H1 (cell line): Measurements from ENCODE around the gene ZNF773. TPM values are rescaled to one million over a fixed set of nuclear protein-coding genes. Genes with fewer than 3 reads are reported as not detected.
"Not testable (repeated sequence)": the region's sequence is repeated elsewhere in the genome, so short reads cannot be mapped to it uniquely, and the experiment has no call there.

Source experiments
- CTCF ChIA-PET: fragments of 300-600 bp; sonication (Branson Sonifier 250); formaldehyde crosslinking; loops from one replicate; lab custom pipeline; 2021; ENCODE audit not compliant: partially characterized antibody; lab: Charles Lee
- POLR2A ChIA-PET: fragments of 300-600 bp; sonication (Branson Sonifier 250); formaldehyde crosslinking; loops from one replicate; lab custom pipeline; 2021; ENCODE audit warnings: inconsistent platforms; ENCODE audit not compliant: partially characterized antibody; lab: Charles Lee
- DNase-seq, 2 experiments: peaks; one replicate each; pipeline versions ENCODE4 v3.0.0 to v3.0.0-alpha.2; 2010 to 2022; ENCODE audit warnings: low spot score in 2 of 2, low read depth in 1 of 2, mixed read lengths in 1 of 2
- FAIRE-seq: peaks from 2 replicates; lab custom pipeline; 2011; peaks lifted over from hg19 to GRCh38; lab: Jason Lieb, UNC
- H2AFZ ChIP-seq: 2 replicates; pipeline ENCODE4 v1.8.1; 2012; ENCODE audit warnings: low read length, inconsistent platforms
- H2AK5ac ChIP-seq: 2 replicates; pipeline ENCODE4 v1.6.1; 2013; ENCODE audit warnings: low read depth, low read length
- H2BK120ac ChIP-seq: replicated peaks from 2 replicates; pipeline ENCODE3; 2013; ENCODE audit warnings: low read depth, low read length, inconsistent platforms
- H2BK12ac ChIP-seq: 2 replicates; pipeline ENCODE4 v1.6.1; 2013; ENCODE audit warnings: low read depth, low read length
- H2BK15ac ChIP-seq: 2 replicates; pipeline ENCODE4 v1.6.1; 2013; ENCODE audit warnings: low read length
- H2BK20ac ChIP-seq: 2 replicates; pipeline ENCODE4 v1.6.1; 2013; ENCODE audit warnings: low read length
- H2BK5ac ChIP-seq: 2 replicates; pipeline ENCODE4 v1.6.1; 2013; ENCODE audit warnings: low read depth, low read length
- H3K14ac ChIP-seq: 2 replicates; pipeline ENCODE4 v1.6.1; 2013; ENCODE audit warnings: inconsistent platforms; ENCODE audit not compliant: insufficient read length
- H3K18ac ChIP-seq: 2 replicates; pipeline ENCODE4 v1.6.1; 2013; ENCODE audit warnings: low read length; ENCODE audit errors: extremely low read depth
- H3K23ac ChIP-seq: 2 replicates; pipeline ENCODE4 v1.6.1; 2013; ENCODE audit warnings: inconsistent platforms; ENCODE audit not compliant: insufficient read length
- H3K23me2 ChIP-seq: 2 replicates; pipeline ENCODE4 v1.6.1; 2013; ENCODE audit warnings: low read depth, low read length
- H3K27ac ChIP-seq: 2 replicates; pipeline ENCODE4 v1.6.1; 2011; ENCODE audit warnings: low read depth, low read length, inconsistent platforms
- H3K27me3 ChIP-seq, 4 experiments: replicated peaks in 1 of 4; 1 replicate in 1 of 4; 2 replicates in 3 of 4; pipeline versions ENCODE4 v1.6.1 to v1.8.1; 2011 to 2013; ENCODE audit warnings: low read length in 3 of 4, mild to moderate bottlenecking in 3 of 4, inconsistent platforms in 2 of 4, mixed read lengths in 2 of 4, moderate library complexity in 1 of 4; ENCODE audit not compliant: control insufficient read depth in 3 of 4, insufficient read depth in 3 of 4; ENCODE audit errors: extremely low read depth in 1 of 4
- H3K36me3 ChIP-seq, 4 experiments: 2 replicates each; pipeline versions ENCODE4 v1.6.1 to v1.8.1; 2011 to 2013; ENCODE audit warnings: mild to moderate bottlenecking in 4 of 4, low read length in 3 of 4, moderate library complexity in 2 of 4, control low read depth in 1 of 4, inconsistent platforms in 1 of 4; ENCODE audit not compliant: insufficient read depth in 4 of 4, control insufficient read depth in 2 of 4
- H3K4ac ChIP-seq: replicated peaks from 2 replicates; pipeline ENCODE3; 2013; ENCODE audit warnings: low read length, low read depth, mixed read lengths, inconsistent platforms; ENCODE audit not compliant: insufficient read length
- H3K4me1 ChIP-seq, 4 experiments: replicated peaks in 1 of 4; 1 replicate in 1 of 4; 2 replicates in 3 of 4; pipeline versions ENCODE4 v1.6.1 to v1.8.1; 2011 to 2013; ENCODE audit warnings: low read length in 3 of 4, inconsistent platforms in 2 of 4, mixed read lengths in 1 of 4; ENCODE audit not compliant: insufficient read depth in 4 of 4, control insufficient read depth in 3 of 4
- H3K4me2 ChIP-seq, 2 experiments: 2 replicates each; pipeline versions ENCODE4 v1.6.1 to v1.8.1; 2011 to 2013; ENCODE audit warnings: low read depth in 2 of 2, low read length in 2 of 2, control low read depth in 1 of 2, inconsistent platforms in 1 of 2, mild to moderate bottlenecking in 1 of 2; ENCODE audit not compliant: insufficient read depth in 1 of 2
- H3K4me3 ChIP-seq, 4 experiments: fragments of 200-600, 300-600 bp in 1 of 4; sonication (generic), shearing (Covaris generic), sonication (Bioruptor Twin) in 1 of 4; 2 replicates each; pipeline versions ENCODE4 v1.5.1 to v1.8.1; 2011 to 2016; ENCODE audit warnings: low read length in 4 of 4, low read depth in 3 of 4, control low read depth in 2 of 4, inconsistent platforms in 2 of 4, mild to moderate bottlenecking in 2 of 4, mixed read lengths in 1 of 4, moderate library complexity in 1 of 4; ENCODE audit not compliant: insufficient read depth in 2 of 4; ENCODE audit errors: extremely low read depth in 1 of 4
- H3K56ac ChIP-seq: replicated peaks from 2 replicates; pipeline ENCODE3; 2013; ENCODE audit warnings: low read depth, mild to moderate bottlenecking, mixed read lengths, low read length, inconsistent platforms; ENCODE audit not compliant: insufficient read length
- H3K79me1 ChIP-seq: 2 replicates; pipeline ENCODE4 v1.6.1; 2013; ENCODE audit warnings: low read depth, low read length, control low read depth
- H3K79me2 ChIP-seq, 2 experiments: 2 replicates each; pipeline versions ENCODE4 v1.6.1 to v1.8.1; 2012 to 2013; ENCODE audit warnings: low read length in 2 of 2, mild to moderate bottlenecking in 2 of 2, inconsistent platforms in 1 of 2; ENCODE audit not compliant: insufficient read depth in 2 of 2, control insufficient read depth in 1 of 2
- H3K9ac ChIP-seq, 4 experiments: replicated peaks in 1 of 4; 1 replicate in 1 of 4; 2 replicates in 3 of 4; pipeline versions ENCODE4 v1.6.1 to v1.8.1; 2011 to 2013; ENCODE audit warnings: low read depth in 3 of 4, low read length in 3 of 4, control low read depth in 2 of 4, mild to moderate bottlenecking in 2 of 4, moderate library complexity in 2 of 4, inconsistent platforms in 1 of 4; ENCODE audit errors: extremely low read depth in 1 of 4
- H3K9me3 ChIP-seq, 2 experiments: 2 replicates each; pipeline versions ENCODE4 v1.6.1 to v1.8.1; 2012 to 2013; ENCODE audit warnings: mild to moderate bottlenecking in 2 of 2, moderate library complexity in 2 of 2, control low read depth in 1 of 2, inconsistent platforms in 1 of 2, low read depth in 1 of 2, low read length in 1 of 2, mixed read lengths in 1 of 2; ENCODE audit not compliant: insufficient read depth in 2 of 2
- H4K20me1 ChIP-seq, 2 experiments: replicated peaks in 1 of 2; 2 replicates each; pipeline versions ENCODE3 to v1.8.1; 2011 to 2013; ENCODE audit warnings: inconsistent platforms in 2 of 2, low read length in 2 of 2, mild to moderate bottlenecking in 1 of 2; ENCODE audit not compliant: insufficient read depth in 2 of 2, control insufficient read depth in 1 of 2
- H4K5ac ChIP-seq: 2 replicates; pipeline ENCODE4 v1.6.1; 2013; ENCODE audit warnings: low read length, low read depth, mixed read lengths, inconsistent platforms; ENCODE audit not compliant: insufficient read length
- H4K8ac ChIP-seq: 2 replicates; pipeline ENCODE4 v1.8.0; 2013; ENCODE audit warnings: mild to moderate bottlenecking, moderate library complexity, low read length, inconsistent platforms; ENCODE audit not compliant: insufficient read depth; ENCODE audit errors: extremely low read depth
- H4K91ac ChIP-seq: replicated peaks from 2 replicates; pipeline ENCODE3; 2013; ENCODE audit warnings: low read length, mixed read lengths, inconsistent platforms; ENCODE audit not compliant: insufficient read length
- CEBPB ChIP-seq: IDR thresholded peaks from 2 replicates; pipeline ENCODE4 v1.6.1; 2012; ENCODE audit warnings: low read depth, low read length
- ZNF274 ChIP-seq: IDR thresholded peaks from 2 replicates; pipeline ENCODE4 v1.7.0; 2012; ENCODE audit warnings: low read length, borderline replicate concordance; ENCODE audit errors: extremely low read depth
- WGBS, 2 experiments: shearing (Covaris generic) in 1 of 2; methylation state at CpG; one replicate each; pipeline versions ENCODE4 v1.1.6 to v1.1.7; 2013 to 2015; ENCODE audit warnings: low lambda C conversion rate in 2 of 2, mixed read lengths in 2 of 2, inconsistent platforms in 1 of 2, low coverage in 1 of 2, missing lambda C conversion rate in 1 of 2; ENCODE audit not compliant: insufficient replicate concordance in 2 of 2, insufficient coverage in 1 of 2, insufficient read length in 1 of 2; ENCODE audit errors: extremely low coverage in 1 of 2, missing lambda C conversion rate in 1 of 2; 5-methylcytosine and 5-hydroxymethylcytosine counted together
- polyA plus RNA-seq, 7 experiments: library from polyadenylated mRNA; depleted of rRNA in 3 of 7; stranded (reverse) in 5 of 7; unstranded in 2 of 7; fragments of >200 nt in 5 of 7; fragments of 200-250 nt in 2 of 7; gene quantifications; 1 replicate in 5 of 7; 2 replicates in 1 of 7; 4 replicates in 1 of 7; pipeline versions ENCODE4 v1.2.1 to v1.2.3, GENCODE V29; 2011 to 2013; ENCODE audit warnings: missing spikeins in 2 of 7, mixed read lengths in 2 of 7
- total RNA-seq: library from RNA; stranded (reverse); fragmentation: NEBNext Ultra II Directional; extraction: Animal tissue kit (Norgen Biotek cat#: 25700); gene quantifications from 2 replicates; pipeline ENCODE4 v1.2.1, GENCODE V29; 2021

The ZNF773 gene
- total and polyA plus RNA-seq, 2 of the 8 experiments (the other 6 are each of a cell fraction or from before 2014, with no cell fraction given): 4.2 to 8.3 TPM

DNA sequence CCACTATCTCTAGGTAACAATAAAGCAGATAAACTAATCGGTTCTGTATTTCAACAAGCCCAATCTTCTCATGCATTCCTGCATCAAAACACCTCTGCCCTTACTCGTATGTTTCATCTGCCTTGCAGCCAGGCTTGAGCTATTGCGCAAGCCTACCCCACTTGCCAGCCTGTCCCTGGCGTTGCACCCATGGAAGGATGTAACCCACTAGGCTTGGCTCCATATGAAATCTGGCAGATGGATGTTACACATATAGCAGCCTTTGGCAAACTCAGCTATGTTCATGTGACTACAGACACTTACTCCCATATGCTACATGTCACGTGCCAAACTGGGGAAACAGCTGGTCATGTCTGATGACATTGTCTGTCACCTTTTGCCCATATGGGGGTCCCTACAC, 15.5 kb downstream of the ZNF773 start:
- FAIRE-seq: no peak

DNA sequence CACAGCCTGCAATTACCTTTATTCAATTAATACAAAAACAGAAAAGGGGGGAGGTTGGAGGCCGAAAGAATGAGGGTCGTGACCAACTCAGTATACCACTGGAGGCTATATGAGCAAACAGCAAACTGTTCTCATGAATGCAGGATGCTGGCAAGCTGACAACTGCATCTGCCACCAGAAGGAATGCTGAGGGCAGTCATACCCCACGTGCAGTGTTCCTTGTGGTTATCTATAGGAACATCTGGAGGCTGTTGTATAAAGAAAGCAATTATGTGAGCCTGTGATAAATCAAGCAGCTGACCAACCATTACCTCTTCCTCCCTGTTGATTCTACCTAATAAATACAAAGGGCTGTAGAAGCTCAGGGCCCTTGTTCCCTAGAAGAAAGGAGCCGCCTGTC, 18.3 kb downstream of the ZNF773 start:
- H3K14ac ChIP-seq, H3K36me3 ChIP-seq, H2BK15ac ChIP-seq, FAIRE-seq, H3K79me2 ChIP-seq, H2AFZ ChIP-seq, H2BK12ac ChIP-seq, H3K4me3 ChIP-seq, H3K4me1 ChIP-seq, H2AK5ac ChIP-seq, H2BK5ac ChIP-seq, H3K4me2 ChIP-seq, H4K91ac ChIP-seq, H4K8ac ChIP-seq, H3K23ac ChIP-seq, H2BK120ac ChIP-seq, H3K79me1 ChIP-seq, H2BK20ac ChIP-seq, H4K5ac ChIP-seq, H3K27me3 ChIP-seq, DNase-seq, H3K23me2 ChIP-seq, H4K20me1 ChIP-seq, H3K4ac ChIP-seq, H3K56ac ChIP-seq, H3K27ac ChIP-seq, H3K18ac ChIP-seq, H3K9ac ChIP-seq: not testable (repeated sequence)
- WGBS, 2 experiments: 95% methylated on average over 4 of the region's 4 CpGs; no CpG with 5 or more reads in 1 of the 2 experiments
- POLR2A ChIA-PET: interaction anchor here (0.6 kb wide), 1 partner anchor 413 kb away, joined by 4 read pairs; no protein-coding TSS in a partner anchor
- peaks cover 5 to 14% of the 10 kb centered on the region in 2 experiments for H3K9me3 ChIP-seq
- CTCF ChIA-PET: interaction anchor here (0.7 kb wide), 1 partner anchor 96 kb away, joined by 3 read pairs; no protein-coding TSS in a partner anchor

More for the DNA sequence above, 15.5 kb downstream of the ZNF773 start:
- Histone ChIP-seq H2BK20ac (no peak overlapping the region), H3K4me1 (no peaks in the 10 kb centered on the region), H3K4ac (no peak overlapping the region), H4K5ac (no peak overlapping the region), H2BK5ac (no peak overlapping the region), H3K4me3 (no peak overlapping the region), H3K56ac (no peak overlapping the region), H2AFZ (no peak overlapping the region), H3K4me2 (no peak overlapping the region), H2AK5ac (no peak overlapping the region), H3K36me3 (peaks cover 0 to 10% (median 2%) of the 10 kb centered on the region in 4 experiments; a peak in 3 of 8 replicates), H4K8ac (no peak overlapping the region), H4K20me1 (no peaks in the 10 kb centered on the region), H3K23me2 (no peaks in the 10 kb centered on the region), H3K79me2 (no peaks in the 10 kb centered on the region), H3K27me3 (no peaks in the 10 kb centered on the region), H3K18ac (no peak overlapping the region), H4K91ac (no peak overlapping the region), H3K27ac (no peak overlapping the region), H2BK12ac (no peak overlapping the region), H2BK120ac (no peak overlapping the region), H3K9me3 (peaks cover 15 to 22% of the 10 kb centered on the region in 2 experiments), H2BK15ac (no peak overlapping the region), H3K79me1 (no peaks in the 10 kb centered on the region), H3K23ac (no peak overlapping the region), H3K14ac (no peak overlapping the region), H3K9ac (no peak overlapping the region)
- 91% methylated on average over 5 of the region's 5 CpGs; no CpG with 5 or more reads in 1 of the 2 experiments for WGBS, 2 experiments
- peak; percentile 50; the same call in 1 of the 2 replicates for TF ChIP-seq CEBPB
- TF ChIP-seq ZNF274: no peak
- ChIA-PET CTCF (no interaction called here), POLR2A (interaction anchor here (0.6 kb wide), 1 partner anchor 90 kb away, joined by 3 read pairs; no protein-coding TSS in a partner anchor)
- DNase-seq: no peak
